Skin of body (tissue), 2 donors: Measurements from ENCODE around the gene HMHB1. TPM values are rescaled to one million over a fixed set of nuclear protein-coding genes. Genes with fewer than 3 reads are reported as not detected.

Experiments used
- DNase-seq: peaks from one replicate; lab custom pipeline; 2025; lab: John Stamatoyannopoulos, UW
- total RNA-seq: library from RNA; depleted of rRNA; stranded (reverse); fragments of >200 nt; gene quantifications from one replicate; pipeline ENCODE4 v1.2.3, GENCODE V29; 2014

HMHB1 gene
- 0.89 TPM for total RNA-seq

DNA sequence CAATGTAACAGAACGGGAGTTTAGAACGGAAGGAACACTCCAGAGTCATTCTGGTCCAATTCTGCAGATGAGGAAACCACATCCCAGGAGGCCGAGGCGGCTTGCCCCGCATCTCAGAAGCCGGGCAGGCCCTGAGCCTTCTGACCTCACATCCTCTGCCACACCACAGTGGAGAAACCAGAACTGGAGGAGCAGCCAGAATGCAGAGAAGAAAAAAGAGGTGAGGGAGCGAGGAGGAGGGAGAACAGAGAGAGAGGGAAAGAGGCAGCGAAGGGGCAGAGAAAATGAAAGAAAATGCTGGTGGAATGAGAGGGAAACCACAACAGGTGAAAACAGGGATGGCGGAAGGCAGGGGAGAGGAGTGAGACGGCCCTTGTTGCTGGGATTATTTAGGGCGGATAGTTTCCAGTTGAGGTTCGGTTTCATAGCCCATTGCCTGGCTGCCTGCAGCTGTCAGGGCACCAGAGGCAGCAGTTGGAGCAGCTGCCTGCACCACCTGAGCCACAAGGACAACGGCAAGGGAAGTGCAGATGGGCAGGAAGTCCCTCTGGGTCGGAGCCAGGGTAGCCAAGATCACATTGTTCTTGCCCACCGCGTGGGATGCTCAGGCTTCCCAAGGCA, at the start of gene HMHB1:
HMHB1 (plus strand) TSS at position 77 of the 621 bp plus-strand sequence.
- DNase-seq = no peak

DNA sequence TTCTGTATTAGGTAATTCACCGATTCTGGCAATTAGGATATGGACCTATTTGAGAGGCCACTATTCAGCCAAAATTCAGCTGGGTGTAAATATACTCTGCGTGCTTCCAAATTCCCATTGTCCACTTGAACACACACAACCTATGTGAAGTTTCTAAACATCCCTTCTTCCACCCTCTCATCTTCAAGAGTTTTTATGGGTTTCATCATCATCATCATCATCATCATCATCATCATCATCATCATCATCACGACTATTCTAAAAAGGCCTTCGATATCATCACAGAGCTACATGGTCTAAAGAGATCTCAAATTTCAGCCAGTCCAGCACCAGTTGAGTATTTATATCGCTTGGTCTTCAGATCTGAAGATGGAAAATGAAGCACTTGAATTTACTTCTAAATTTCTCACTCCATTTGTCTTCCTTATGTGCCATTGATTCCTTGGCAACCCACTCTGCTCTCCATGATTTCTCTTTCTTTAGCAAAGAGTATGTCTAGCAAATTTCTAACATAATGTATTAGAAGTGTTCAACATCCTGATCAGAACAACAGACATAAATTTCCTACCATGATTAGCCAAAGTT, 49.2 kb upstream of the HMHB1 start:
- DNase-seq = no peak

DNA sequence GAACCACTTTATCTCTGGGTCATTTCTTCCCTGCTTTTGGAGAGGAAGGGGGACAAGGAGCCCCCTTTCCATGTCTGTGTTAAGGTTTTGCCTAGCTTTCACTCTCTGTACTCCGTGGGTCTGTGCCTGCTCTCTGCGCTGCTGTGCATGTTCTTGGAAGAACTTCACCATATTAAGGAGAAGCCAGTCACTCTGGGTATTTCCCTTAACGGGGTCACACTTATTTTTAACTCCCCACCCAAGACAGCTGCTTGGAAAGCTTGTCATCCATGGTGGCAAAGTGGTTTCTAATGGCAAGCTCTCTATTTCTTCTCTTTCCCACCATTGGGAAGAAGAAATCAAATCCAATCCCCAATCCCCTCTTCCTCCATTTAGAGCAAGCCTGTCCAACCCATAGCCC, 44.8 kb upstream of the HMHB1 start:
- DNase-seq = no peak

DNA sequence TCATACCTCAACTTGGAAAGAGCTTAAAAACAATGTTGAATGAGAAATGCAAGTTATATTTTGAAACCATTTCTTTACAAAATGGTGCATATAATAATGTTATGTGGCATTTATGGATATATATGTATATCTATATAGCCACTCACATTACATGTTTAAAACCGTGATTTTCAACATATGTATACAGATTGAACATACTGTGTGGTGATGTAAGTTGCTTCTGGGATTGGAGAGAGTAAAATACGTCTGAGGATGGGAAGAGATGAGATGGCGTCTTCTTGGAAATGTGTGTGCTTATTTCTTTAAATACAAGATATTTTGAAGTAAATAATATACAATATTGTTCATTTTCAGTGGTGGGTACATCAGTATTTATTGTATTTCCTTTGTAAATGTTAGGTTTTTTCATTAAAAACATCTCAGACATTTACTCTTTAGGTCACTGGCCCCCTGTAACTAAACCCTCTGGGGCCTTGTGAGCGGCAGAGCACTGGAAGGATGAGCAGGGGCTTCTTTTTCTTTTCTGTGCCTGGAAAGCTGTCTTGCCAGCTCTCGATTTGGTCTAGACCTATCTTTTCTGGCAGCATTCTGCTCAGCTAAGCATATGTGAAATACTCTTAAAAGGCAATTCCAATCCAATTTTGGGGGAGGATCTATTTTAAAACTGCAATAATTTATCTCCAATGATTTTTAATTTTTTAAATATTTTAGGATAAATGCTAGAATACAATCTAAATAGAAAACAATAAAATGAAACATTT, 42.8 kb upstream of the HMHB1 start:
- no peak for DNase-seq

DNA sequence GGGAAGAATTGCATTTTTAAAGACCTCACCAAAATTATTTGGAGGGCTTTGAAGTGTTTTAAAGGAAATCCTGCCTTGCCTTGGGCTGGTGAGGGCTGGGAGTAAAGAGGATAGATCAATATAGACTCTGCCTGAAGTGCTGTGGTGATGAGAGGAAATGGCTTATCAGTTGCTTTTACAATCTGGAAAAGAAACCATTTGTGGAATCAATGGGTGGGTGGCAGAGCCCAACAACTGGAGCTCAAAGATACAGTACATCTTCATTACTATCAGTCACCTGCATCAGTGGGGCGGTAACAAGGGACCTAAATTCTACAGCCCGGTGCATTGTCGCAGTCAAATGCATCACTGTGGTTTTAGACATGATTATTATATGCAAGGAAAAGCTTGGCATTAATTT, 41.5 kb upstream of the HMHB1 start:
- DNase-seq = no peak

DNA sequence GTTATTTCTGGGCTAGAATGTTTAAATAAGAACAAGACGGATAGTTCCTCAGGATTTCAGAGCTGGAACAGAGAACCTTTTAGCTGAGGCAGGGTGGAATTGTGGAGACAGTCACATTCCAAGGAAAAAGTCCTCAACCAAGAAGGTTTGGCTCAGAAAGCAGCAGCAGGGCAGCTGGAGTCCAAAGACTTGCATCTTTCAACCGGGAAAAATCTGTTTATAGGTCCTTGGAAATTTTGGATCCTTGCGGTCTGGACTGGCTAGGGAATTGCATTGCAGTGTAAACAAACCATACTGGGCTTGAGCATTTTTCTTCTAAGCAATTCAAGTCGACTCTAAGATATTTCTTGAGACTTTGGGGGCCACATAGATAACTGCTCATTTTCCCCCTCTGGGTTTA, 40.8 kb upstream of the HMHB1 start:
- DNase-seq = no peak

DNA sequence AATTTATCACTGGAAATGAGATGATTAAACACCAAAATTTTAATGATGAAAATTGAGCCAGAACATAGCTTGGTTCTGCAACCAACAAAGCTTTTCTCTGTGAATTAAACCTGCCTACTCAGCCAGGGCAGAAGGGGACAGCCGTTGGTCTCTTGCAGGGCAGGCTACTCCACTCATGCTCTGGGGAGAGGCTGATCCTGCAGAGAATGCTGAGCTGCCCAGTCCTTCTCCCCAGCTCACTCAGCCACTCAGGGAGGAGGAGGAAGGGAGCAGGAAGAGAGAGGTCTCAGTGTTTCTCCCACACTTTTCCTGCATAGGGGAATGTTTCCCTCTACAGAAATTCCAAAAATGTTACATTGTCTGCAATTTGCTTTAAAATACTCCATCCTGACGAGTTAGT, 40.4 kb upstream of the HMHB1 start:
- DNase-seq = no peak

DNA sequence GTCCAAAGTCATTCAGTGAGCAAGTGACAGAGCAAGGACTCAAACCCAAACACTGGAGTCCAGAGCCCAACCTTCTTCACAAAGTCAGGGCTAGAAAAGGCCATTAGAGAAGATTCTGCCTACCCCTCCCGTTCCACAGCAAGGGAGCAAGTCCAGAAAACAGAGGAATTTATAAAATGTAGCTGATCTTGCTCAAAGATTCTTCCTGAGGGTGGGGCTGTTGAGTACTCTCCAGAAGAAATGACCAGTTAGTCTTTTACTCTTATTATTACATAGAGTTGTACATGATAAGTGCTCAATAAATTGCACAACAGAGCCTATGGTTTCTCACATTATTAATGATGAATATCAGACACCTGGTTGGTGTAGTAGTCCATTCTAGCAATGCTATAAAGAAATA, 39.3 kb upstream of the HMHB1 start:
- DNase-seq = no peak

DNA sequence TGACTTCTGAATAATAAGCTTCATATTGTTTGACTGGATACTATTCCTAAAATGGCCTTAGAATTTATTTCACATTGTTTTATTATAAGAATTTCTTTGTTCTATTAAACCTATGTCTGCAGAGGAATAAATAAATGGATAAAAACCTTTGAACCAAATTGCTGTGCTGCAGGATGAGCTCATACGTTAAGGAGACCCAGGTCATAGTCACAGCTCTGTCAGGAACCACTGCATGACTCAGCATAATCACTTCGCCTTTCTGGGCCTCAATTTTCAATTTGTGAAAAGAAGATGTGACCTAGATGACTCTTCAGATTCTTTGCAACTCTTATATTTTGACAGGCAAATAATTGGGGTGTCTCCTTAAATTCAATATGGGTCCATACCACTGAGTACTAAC, 36.7 kb upstream of the HMHB1 start:
- DNase-seq = no peak

DNA sequence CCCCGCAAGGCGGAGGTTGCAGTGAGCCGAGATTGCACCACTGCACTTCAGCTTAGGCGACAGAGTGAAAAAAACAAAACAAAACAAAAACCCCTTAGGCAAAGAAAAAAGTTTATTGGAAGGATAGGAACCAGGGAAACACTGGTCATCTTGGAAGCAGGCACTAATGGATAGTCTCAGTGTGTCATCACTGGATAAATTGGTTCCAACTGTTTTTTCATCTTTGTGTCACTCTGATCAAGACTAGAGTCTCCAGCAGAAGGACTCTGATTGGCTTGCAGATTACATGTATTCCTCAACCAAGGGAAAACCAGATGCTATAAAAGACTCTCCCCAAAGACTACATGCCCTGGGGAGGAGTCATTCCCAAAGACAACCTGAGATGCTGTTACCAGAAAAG, 35.0 kb upstream of the HMHB1 start:
- DNase-seq = no peak

DNA sequence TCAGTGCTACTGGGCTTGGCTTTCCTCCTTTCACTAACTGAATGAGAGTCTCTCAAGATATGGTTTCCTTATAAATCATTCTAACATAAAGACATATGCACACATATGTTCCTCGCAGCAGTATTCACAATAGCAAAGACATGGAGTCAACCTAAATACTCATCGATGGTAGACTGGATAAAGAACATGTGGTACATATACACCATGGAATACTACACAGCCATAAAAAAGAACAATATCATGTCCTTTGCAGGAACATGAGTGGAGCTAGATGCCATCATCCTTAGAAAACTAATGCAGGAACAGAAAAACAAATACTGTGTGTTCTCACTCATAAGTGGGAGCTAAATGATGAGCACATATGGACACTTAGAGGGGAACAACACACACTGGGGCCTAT, 32.5 kb upstream of the HMHB1 start:
- no peak for DNase-seq

DNA sequence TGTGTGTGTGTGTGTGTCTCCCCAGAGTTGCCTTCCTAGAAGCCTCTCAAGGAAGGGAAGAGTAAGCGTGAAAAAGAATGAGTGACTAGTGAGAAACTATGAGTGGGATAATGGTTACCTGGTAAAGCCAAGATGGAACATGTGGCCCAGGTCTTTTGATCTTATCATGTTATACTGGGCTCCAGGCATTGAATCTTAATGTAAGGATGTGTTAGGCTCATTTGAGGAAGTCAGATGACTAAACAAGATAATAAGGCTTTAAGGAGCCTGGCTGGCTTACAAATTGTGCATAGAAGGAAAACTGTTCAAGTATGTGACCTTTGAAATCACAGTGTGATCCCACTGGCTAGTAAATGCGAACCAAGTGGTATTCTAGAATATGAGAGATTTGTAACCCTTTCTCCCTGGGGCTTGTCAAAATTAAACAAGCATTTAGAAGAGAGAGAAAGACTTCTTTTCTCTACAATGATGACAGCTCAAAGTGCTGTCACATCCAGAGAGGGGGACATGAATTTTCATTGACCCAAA, 29.9 kb upstream of the HMHB1 start:
- no peak for DNase-seq

DNA sequence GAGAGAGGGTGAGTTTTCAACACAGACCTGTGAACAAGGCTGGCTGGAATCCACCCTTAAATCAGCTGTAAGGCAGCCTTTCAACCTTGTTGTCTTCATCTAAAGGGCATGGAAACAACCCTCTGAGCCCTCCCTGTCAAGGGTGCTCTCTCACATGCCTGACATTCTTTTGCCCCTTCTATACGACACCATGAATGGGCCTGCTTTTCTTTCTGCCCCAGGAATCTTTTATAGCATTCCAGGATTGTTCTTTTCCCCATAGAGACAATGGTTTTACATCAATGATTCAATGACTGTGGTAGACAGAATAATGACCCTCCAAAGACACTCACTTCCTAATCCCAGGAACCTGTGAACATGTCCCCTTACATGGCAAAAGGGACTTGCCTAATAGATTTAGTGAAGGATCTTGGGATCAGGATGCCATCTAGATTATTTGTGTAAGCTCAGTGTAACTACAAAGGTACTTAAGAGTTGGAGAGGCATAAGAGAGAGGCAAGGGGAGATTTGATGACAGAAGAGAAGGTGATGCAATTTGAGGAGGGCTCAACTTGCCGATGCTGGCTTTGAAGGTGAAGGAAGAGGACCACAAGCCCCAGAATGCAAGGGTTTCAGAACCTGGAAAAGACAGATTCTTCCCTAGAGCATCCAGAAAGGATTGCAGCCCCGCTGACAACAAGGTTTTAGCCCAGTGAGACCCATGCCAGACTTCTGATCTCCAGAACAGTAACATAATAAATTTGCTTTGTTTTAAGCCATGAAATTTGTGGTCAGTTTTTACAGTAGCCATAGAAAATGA, 29.2 kb upstream of the HMHB1 start:
- no peak for DNase-seq

DNA sequence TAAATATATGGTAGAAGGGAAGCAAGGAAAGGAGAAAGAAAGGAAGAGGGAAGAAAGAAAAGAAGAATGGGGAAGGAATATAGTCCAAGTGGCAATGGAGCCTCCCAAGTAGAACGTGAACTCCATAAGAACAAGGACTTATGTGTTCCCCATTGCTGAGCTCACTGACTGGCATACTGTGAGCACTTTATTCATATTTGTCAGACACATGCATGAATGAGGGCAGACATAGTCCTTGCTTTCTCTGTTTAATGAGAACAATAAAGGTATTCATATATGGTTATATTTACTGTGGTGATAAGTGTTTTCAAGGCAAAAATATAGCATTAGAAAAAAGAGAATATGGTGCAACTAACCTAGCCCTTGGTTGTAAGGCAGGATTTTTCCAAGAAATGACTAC, 23.6 kb upstream of the HMHB1 start:
- no peak for DNase-seq

DNA sequence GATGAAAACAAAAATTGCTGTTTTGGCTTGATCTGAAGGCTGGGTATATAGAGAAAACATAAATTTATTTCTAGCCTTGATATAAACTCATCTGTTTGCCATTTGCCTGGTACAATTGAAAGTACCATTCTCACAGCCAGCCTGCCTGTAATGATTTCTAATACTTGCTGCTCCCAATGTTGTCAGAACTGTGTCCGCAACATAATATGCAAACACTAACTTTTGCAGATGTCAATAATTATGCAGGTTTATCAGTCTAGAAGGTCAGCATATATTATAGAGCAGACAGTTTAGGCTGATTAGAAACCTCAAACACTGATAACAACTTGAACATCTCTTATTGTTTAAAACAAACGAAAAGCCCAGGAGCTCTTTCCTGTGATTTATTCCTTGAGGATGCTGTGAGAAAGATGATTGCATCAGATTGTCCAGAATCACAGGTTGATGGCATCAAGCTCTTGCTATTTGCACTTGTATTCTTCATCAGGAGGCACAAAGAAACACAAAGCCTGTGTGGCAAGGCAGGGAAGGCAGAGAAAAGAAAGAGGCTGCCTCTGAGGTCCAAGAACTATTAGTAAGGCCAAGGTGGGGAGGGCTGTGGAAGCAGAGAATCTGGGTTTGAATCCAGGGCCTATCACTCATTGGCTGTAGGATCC, 21.4 kb upstream of the HMHB1 start:
- DNase-seq = no peak

DNA sequence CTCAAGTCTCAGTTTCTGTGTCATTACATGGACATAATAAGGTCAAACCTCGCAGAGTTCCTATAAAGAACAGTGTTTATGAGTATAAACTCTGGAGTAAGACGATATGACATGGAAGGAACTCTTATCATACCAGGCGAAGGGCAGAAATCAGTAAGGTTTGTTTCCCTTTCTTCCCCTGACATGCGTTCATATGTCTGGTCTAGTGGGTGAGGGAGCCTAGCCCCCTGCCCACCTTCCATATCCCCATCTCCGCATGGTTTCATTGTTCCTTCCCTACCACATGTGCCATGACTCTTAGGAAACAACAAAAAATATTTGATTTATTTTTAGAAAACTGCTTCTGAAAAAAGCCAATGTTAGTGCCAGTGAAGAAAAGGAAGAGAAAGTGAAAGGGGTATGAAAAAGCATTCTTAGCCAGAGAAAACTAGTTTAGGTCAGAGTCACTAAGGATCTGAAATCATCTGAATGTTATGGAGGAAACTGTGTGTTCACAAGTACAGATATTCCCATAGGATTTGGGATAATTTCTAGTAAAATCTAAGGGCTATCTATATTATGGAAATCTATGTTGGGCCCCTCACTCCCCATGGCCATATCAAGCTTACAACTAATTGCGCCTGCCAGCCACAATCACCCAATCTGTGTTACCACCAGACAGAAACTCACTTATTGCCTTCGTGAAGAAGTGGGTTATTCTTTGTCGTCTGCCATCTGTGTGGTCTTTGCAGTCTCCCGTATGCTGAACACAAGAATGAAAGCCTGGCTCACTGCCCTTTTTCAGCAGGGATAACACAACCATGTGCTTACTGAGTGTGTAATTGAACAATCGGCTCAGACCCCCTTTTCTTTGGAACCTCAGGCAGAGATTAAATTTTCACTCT, 19.9 kb upstream of the HMHB1 start:
- DNase-seq = peak; percentile 34

DNA sequence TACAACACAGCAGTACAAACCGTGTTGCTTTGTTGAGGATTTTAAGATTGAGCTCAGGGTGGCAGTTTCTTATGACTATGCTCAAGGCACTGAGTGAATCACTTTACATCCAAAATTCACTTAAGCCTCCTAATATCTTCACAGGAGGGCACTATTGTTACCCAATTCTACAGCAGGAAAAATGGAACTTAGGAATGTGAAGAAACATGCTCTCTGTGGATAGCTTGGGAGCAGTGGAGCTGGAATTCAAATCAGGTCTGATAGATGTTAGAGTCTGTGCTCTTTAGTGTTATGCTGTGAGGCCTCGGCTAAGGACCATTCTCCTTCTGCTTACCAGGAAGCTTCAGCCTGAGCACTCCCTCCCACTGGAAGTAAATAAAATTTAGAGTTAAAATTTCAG, 18.7 kb upstream of the HMHB1 start:
- no peak for DNase-seq

DNA sequence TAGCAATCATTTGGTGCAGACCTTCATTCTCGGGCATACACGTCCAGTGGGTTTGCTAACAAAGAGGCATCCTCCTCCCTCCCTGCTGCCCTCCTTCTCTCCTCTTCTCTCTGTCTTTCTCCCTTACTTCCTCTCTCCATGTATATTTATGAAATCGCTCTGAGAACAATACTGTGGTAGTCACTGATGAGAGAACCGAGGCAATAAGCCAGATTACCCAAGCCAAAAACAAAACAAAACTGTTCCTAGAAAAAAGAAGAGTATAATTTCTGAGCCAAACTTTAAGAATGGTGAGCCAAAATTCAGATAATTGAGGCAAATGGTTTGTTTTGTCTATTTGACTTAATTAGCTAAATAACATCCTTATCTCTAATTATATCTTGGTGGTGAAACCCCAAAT, 15.8 kb upstream of the HMHB1 start:
- DNase-seq = no peak

DNA sequence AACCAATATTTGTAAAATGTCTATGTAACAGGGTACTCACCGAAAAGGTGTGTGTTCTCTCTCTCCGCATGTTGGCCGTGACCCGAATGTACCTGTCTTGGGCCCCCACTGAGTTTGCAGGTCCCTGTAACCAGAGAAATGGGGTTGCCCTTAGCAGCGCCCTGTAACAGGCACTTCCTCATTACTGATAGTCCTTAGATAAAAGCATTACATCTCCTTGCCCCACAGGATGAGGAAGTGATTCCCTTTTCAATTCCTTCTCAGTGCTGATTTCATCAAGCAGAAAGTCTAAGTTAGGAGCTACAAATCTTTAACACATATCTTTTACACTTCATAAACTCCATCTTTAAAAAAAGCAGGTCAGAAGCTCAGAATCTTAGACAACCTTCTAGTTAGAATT, 15.2 kb upstream of the HMHB1 start:
- DNase-seq = no peak

DNA sequence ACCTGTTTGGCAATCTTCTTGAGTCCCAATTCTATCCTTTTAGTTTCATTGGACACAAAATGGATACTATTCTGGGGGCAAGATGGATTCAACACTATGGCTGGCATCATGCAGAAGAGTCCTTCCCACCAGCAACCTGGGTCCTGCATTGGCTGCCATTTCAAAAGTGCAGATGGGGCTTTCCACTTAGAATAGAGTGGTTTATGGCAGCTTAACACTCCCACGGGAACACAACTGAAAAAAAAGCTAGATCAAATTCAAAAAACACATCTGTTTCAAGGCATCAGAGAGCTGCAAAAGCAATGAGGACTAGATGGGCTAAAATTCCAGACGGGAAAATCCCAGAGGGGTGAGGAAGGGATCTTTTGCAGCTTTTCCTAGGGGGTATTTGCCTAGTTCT, 11.2 kb upstream of the HMHB1 start:
- no peak for DNase-seq
